Measurements from ENCODE around the gene GALNT18.

DNA sequence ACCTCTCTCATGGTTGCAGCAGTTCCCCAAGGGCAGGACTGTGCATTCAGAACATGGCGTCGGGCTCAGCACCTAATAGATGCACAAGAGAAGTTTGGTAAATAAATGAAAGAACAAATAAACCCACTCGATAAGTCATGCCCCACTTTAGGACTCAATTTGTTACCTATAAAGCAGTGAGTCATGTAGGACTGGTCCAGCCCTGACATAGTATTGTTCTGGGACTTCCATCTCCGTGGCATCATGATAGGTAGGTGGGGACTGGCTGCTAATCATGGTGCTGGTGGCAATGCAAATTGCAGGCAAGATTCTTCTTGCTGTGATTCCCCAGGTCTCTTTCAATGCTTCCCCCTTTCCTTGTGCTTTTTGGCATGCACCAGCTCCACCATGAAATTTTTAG, 150.6 kb downstream of the GALNT18 start:
- TF ChIP-seq POLR2AphosphoS5 (IDR thresholded peaks at IDR 0.05), result no peak
- TF ChIP-seq, protein P1, sequence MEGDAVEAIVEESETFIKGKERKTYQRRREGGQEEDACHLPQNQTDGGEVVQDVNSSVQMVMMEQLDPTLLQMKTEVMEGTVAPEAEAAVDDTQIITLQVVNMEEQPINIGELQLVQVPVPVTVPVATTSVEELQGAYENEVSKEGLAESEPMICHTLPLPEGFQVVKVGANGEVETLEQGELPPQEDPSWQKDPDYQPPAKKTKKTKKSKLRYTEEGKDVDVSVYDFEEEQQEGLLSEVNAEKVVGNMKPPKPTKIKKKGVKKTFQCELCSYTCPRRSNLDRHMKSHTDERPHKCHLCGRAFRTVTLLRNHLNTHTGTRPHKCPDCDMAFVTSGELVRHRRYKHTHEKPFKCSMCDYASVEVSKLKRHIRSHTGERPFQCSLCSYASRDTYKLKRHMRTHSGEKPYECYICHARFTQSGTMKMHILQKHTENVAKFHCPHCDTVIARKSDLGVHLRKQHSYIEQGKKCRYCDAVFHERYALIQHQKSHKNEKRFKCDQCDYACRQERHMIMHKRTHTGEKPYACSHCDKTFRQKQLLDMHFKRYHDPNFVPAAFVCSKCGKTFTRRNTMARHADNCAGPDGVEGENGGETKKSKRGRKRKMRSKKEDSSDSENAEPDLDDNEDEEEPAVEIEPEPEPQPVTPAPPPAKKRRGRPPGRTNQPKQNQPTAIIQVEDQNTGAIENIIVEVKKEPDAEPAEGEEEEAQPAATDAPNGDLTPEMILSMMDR (IDR thresholded peaks at IDR 0.05), result no peak
- TF ChIP-seq POLR2A (IDR thresholded peaks at IDR 0.05), result no peak

All from prostate gland (tissue), 2 donors.